Aorta (tissue), 5 donors: ENCODE measurements around the gene ACTL6B. TPM values are rescaled to one million over a fixed set of nuclear protein-coding genes. Genes with fewer than 3 reads are reported as not detected.
"Not testable (repeated sequence)": the region's sequence is repeated elsewhere in the genome, so short reads cannot be mapped to it uniquely, and the experiment has no call there.

Source experiments
- ATAC-seq: fragments of 200-7000 bp; cut with Tn5 transposase; one replicate; pipeline ENCODE4 v1.9.1; 2022; ENCODE audit warnings: moderate library complexity; ENCODE audit not compliant: low FRiP score
- DNase-seq, 2 donors: peaks; one replicate each; pipeline ENCODE4 v3.0.0-alpha.2; 2020
- H3K27ac ChIP-seq, 2 donors: one replicate each; pipeline ENCODE4 v1.5.1; 2013; ENCODE audit warnings: low read length in 2 of 2, mild to moderate bottlenecking in 2 of 2, moderate library complexity in 2 of 2, control low read depth in 1 of 2, inconsistent platforms in 1 of 2, low read depth in 1 of 2
- H3K27me3 ChIP-seq, 2 donors: one replicate each; pipeline ENCODE4 v1.6.1; 2013; ENCODE audit warnings: control low read depth in 1 of 2, low read length in 1 of 2, mild to moderate bottlenecking in 1 of 2, moderate library complexity in 1 of 2; ENCODE audit not compliant: insufficient read depth in 2 of 2, control insufficient read depth in 1 of 2
- H3K36me3 ChIP-seq, 2 donors: one replicate each; pipeline ENCODE4 v1.6.1; 2013; ENCODE audit warnings: control low read depth in 1 of 2, low read length in 1 of 2, mild to moderate bottlenecking in 1 of 2; ENCODE audit not compliant: insufficient read depth in 2 of 2, control insufficient read depth in 1 of 2
- H3K4me1 ChIP-seq, 2 donors: one replicate each; pipeline ENCODE4 v1.6.1; 2013; ENCODE audit warnings: low read length in 2 of 2, control low read depth in 1 of 2, mild to moderate bottlenecking in 1 of 2, moderate library complexity in 1 of 2; ENCODE audit not compliant: insufficient read depth in 2 of 2, control insufficient read depth in 1 of 2
- H3K4me3 ChIP-seq, 2 donors: one replicate each; pipeline ENCODE4 v1.5.1; 2013; ENCODE audit warnings: low read length in 2 of 2, control low read depth in 1 of 2, mild to moderate bottlenecking in 1 of 2
- H3K9me3 ChIP-seq: one replicate; pipeline ENCODE4 v1.6.1; 2013; ENCODE audit warnings: mild to moderate bottlenecking, low read length; ENCODE audit not compliant: control insufficient read depth
- WGBS, 2 donors: extraction: QIAGEN DNeasy Blood & Tissue Kit; methylation state at CpG; one replicate each; pipeline ENCODE4 v1.1.7; 2013; 5-methylcytosine and 5-hydroxymethylcytosine counted together
- intact Hi-C, 2 donors: fragments of 100-400 bp; cut with DNase I; formaldehyde crosslinking; loops; one replicate each; pipeline versions ENCODE4 v1.14.2 to v1.15.0; 2022
- long read RNA-seq, 2 donors: library from polyadenylated mRNA; unstranded; transcript quantifications; one replicate each; pipeline ENCODE4 v2.0.0, GENCODE V29; 2020 to 2021
- polyA plus RNA-seq, 2 donors: library from polyadenylated mRNA; stranded (reverse); fragments of 200-250 nt; gene quantifications; one replicate each; pipeline ENCODE4 v1.2.3, GENCODE V29; 2013
- total RNA-seq, 2 donors: library from RNA; stranded (reverse); fragmentation: NEBNext Ultra II Directional; extraction: Animal tissue kit (Norgen Biotek cat#: 25700); gene quantifications; one replicate each; pipeline ENCODE4 v1.2.1, GENCODE V29; 2021
- donor health status: healthy with polysubstance abuse.
- donor health status: Bipolar disorder and iron deficiency.
- donor health status: DM: no; HTN: no; CAD: no.
- donor health status: DM: no; HTN: no; CAD: no.
- donor health status: DM: yes; HTN: yes; CAD: no.

ACTL6B gene
- total RNA-seq: not detected
- not detected for polyA plus RNA-seq
- long read RNA-seq, donor 1: 0 reads
- long read RNA-seq, donor 2: 0 reads

- Histone ChIP-seq H3K4me1 (no peaks in the 10 kb centered on the region), H3K27ac (no peak within 1 kb of the TSS), H3K9me3 (peaks cover 3% of the 10 kb centered on the region), H3K36me3 (no peaks in the 10 kb centered on the region), H3K4me3 (no peak within 1 kb of the TSS), H3K27me3 (no peaks in the 10 kb centered on the region)
- 5 to 8% methylated on average over 45 to 63 of the region's 63 CpGs for WGBS, 2 donors
- ATAC-seq: peak; percentile 79
- peak; percentile 65 to 91 for DNase-seq
- intact Hi-C loops: no loop called here
Observed at GRCh38 chr7:100655908-100656674, at the start of gene ACTL6B. ACTL6B (minus strand) TSS chr7:100656448; CDS start chr7:100656354, 94 bp downstream.

GRCh38 chr7:100705320-100705752, 49.1 kb upstream of the ACTL6B start:
- DNase-seq (peak; percentile 84 to 94), ATAC-seq (peak; percentile 91)
- 0% methylated on average over 25 of the region's 25 CpGs for WGBS, 2 donors
- Histone ChIP-seq H3K4me1 (no peaks in the 10 kb centered on the region), H3K4me3 (peak overlapping the region; percentile 5 to 59), H3K9me3 (no peaks in the 10 kb centered on the region), H3K27me3 (no peaks in the 10 kb centered on the region), H3K36me3 (no peaks in the 10 kb centered on the region), H3K27ac (peak overlapping the region in 1 of 2 donors; percentile 75)
- intact Hi-C loops: loop anchor here (1.0 to 2.0 kb wide), 2 partner anchors 147 kb away; partner anchors contain the start of gene SLC12A9 (in 2 of the 2)

GRCh38 chr7:100701089-100701488, 44.8 kb upstream of the ACTL6B start:
- H3K36me3 ChIP-seq, H3K27me3 ChIP-seq, H3K4me1 ChIP-seq, H3K9me3 ChIP-seq, ATAC-seq, H3K4me3 ChIP-seq, H3K27ac ChIP-seq, DNase-seq, intact Hi-C loops: not testable (repeated sequence)
- 61 to 63% methylated on average over 3 of the region's 3 CpGs for WGBS, 2 donors

GRCh38 chr7:100699018-100699417, 42.8 kb upstream of the ACTL6B start:
- Histone ChIP-seq H3K4me1 (no peaks in the 10 kb centered on the region), H3K4me3 (no peak overlapping the region), H3K9me3 (no peaks in the 10 kb centered on the region), H3K27me3 (no peaks in the 10 kb centered on the region), H3K36me3 (no peaks in the 10 kb centered on the region), H3K27ac (no peak overlapping the region)
- DNase-seq (no peak), ATAC-seq (no peak)
- intact Hi-C loops: no loop called here
- WGBS, 2 donors: 68 to 69% methylated on average over 6 of the region's 6 CpGs

- H3K36me3 ChIP-seq: no peaks in the 10 kb centered on the region
- H3K4me1 ChIP-seq: no peaks in the 10 kb centered on the region
- H3K27me3 ChIP-seq: no peaks in the 10 kb centered on the region
- H3K9me3 ChIP-seq: no peaks in the 10 kb centered on the region
- DNase-seq (peak in 1 of 2 donors; percentile 23), ATAC-seq (no peak)
- WGBS, 2 donors: 77 to 79% methylated on average over 6 of the region's 6 CpGs
- H3K27ac ChIP-seq: no peak overlapping the region
- no peak overlapping the region for H3K4me3 ChIP-seq
- intact Hi-C loops: no loop called here
Observed at GRCh38 chr7:100696123-100696521, 39.9 kb upstream of the ACTL6B start.

- no peaks in the 10 kb centered on the region for H3K4me1 ChIP-seq
- H3K27me3 ChIP-seq: no peaks in the 10 kb centered on the region
- intact Hi-C loops: loop anchor here (5.0 kb wide), 2 partner anchors 82 to 227 kb away; partner anchors contain the start of gene MOSPD3 (in 1 of the 2)
- ATAC-seq (peak; percentile 61), DNase-seq (peak; percentile 85 to 93)
- H3K4me3 ChIP-seq: peak within 1 kb of the TSS; percentile 56 to 97
- H3K36me3 ChIP-seq: no peaks in the 10 kb centered on the region
- no peaks in the 10 kb centered on the region for H3K9me3 ChIP-seq
- H3K27ac ChIP-seq: peak within 1 kb of the TSS in 1 of 2 donors; percentile 36
- 0 to 1% methylated on average over 11 to 94 of the region's 102 CpGs for WGBS, 2 donors
Observed at GRCh38 chr7:100694098-100694745, 38.0 kb upstream of the ACTL6B start, which contains the start of gene GIGYF1. GIGYF1 (minus strand) TSS chr7:100694250; CDS start chr7:100688238, 6,012 bp downstream.

GRCh38 chr7:100693312-100694097, 37.3 kb upstream of the ACTL6B start:
- Histone ChIP-seq H3K27me3 (no peaks in the 10 kb centered on the region), H3K4me1 (no peaks in the 10 kb centered on the region), H3K36me3 (no peaks in the 10 kb centered on the region), H3K9me3 (no peaks in the 10 kb centered on the region), H3K27ac (peak overlapping the region in 1 of 2 donors; percentile 36), H3K4me3 (peak overlapping the region; percentile 56 to 97)
- ATAC-seq (no peak), DNase-seq (peak in 1 of 2 donors; percentile 48)
- intact Hi-C loops: loop anchor here (5.0 kb wide), 2 partner anchors 81 to 226 kb away; partner anchors contain the start of gene MOSPD3 (in 1 of the 2)
- WGBS, 2 donors: 0 to 1% methylated on average over 49 to 81 of the region's 81 CpGs

- ATAC-seq: no peak
- intact Hi-C loops: loop anchor here (5.0 kb wide), 2 partner anchors 80 to 225 kb away; partner anchors contain the start of gene MOSPD3 (in 1 of the 2)
- H3K27me3 ChIP-seq: no peaks in the 10 kb centered on the region
- H3K4me1 ChIP-seq: no peaks in the 10 kb centered on the region
- WGBS, 2 donors: 63 to 68% methylated on average over 6 of the region's 6 CpGs
- no peak for DNase-seq
- H3K4me3 ChIP-seq: peak overlapping the region; percentile 56 to 97
- no peaks in the 10 kb centered on the region for H3K36me3 ChIP-seq
- no peaks in the 10 kb centered on the region for H3K9me3 ChIP-seq
- no peak overlapping the region for H3K27ac ChIP-seq
Observed at GRCh38 chr7:100692578-100692961, 36.3 kb upstream of the ACTL6B start.
